Kidney epithelial cell (primary cell): ENCODE data around the gene KRTAP10-2. TPM values are rescaled to one million over a fixed set of nuclear protein-coding genes. Genes with fewer than 3 reads are reported as not detected.

ENCODE experiments used
- DNase-seq: peaks from one replicate; pipeline ENCODE4 v3.0.0-alpha.2; 2010; ENCODE audit warnings: low read depth
- H3K27me3 ChIP-seq: 2 replicates; pipeline ENCODE4 v1.6.0; 2011; ENCODE audit warnings: low read length; ENCODE audit not compliant: control insufficient read depth, insufficient read depth
- H3K36me3 ChIP-seq: 2 replicates; pipeline ENCODE4 v1.5.1; 2011; ENCODE audit warnings: low read length; ENCODE audit not compliant: control insufficient read depth, insufficient read depth
- H3K4me3 ChIP-seq: 2 replicates; pipeline ENCODE4 v1.5.1; 2011; ENCODE audit warnings: low read depth, mild to moderate bottlenecking, control low read depth, low read length
- CTCF ChIP-seq: IDR thresholded peaks from 2 replicates; pipeline ENCODE4 v1.5.1; 2011; ENCODE audit warnings: mild to moderate bottlenecking, moderate library complexity, low read length, control low read depth, inconsistent platforms; ENCODE audit not compliant: insufficient read depth, poor library complexity, severe bottlenecking
- total RNA-seq: library from RNA; depleted of rRNA; stranded (reverse); fragments of >200 nt; gene quantifications from 2 replicates; pipeline ENCODE4 v1.2.3, GENCODE V29; 2015

KRTAP10-2 gene
- total RNA-seq, 1 donor from 2014 or later: not detected

GRCh38 chr21:44571844-44572782, 20.8 kb upstream of the KRTAP10-2 start:
- no peaks in the 10 kb centered on the region for H3K27me3 ChIP-seq
- no peak for TF ChIP-seq CTCF

GRCh38 chr21:44571296-44571695, 20.0 kb upstream of the KRTAP10-2 start:
- DNase-seq: no peak
- no peak for TF ChIP-seq CTCF
- H3K27me3 ChIP-seq: no peaks in the 10 kb centered on the region

More at GRCh38 chr21:44571844-44572782, 20.8 kb upstream of the KRTAP10-2 start:
- H3K4me3 ChIP-seq: no peak overlapping the region
- no peaks in the 10 kb centered on the region for H3K36me3 ChIP-seq
- no peak for DNase-seq

GRCh38 chr21:44569861-44570517, 18.7 kb upstream of the KRTAP10-2 start:
- H3K36me3 ChIP-seq: no peaks in the 10 kb centered on the region
- H3K4me3 ChIP-seq: no peak overlapping the region
- TF ChIP-seq CTCF: no peak
- no peaks in the 10 kb centered on the region for H3K27me3 ChIP-seq
- DNase-seq: no peak

More at GRCh38 chr21:44571296-44571695, 20.0 kb upstream of the KRTAP10-2 start:
- Histone ChIP-seq H3K4me3 (no peak overlapping the region), H3K36me3 (no peaks in the 10 kb centered on the region)

- no peak for DNase-seq
- Histone ChIP-seq H3K4me3 (no peak overlapping the region), H3K27me3 (no peaks in the 10 kb centered on the region), H3K36me3 (no peaks in the 10 kb centered on the region)
- no peak for TF ChIP-seq CTCF
These were observed 17.6 kb upstream of the KRTAP10-2 start for GRCh38 chr21:44568667-44569556.

- DNase-seq: no peak
- TF ChIP-seq CTCF: no peak
- Histone ChIP-seq H3K27me3 (no peaks in the 10 kb centered on the region), H3K36me3 (no peaks in the 10 kb centered on the region), H3K4me3 (no peak overlapping the region)
These were observed 17.0 kb upstream of the KRTAP10-2 start for GRCh38 chr21:44568261-44568660.
